GM18520 (cell line): ENCODE data around the gene FRAS1.
"Not testable (repeated sequence)": the region's sequence is repeated elsewhere in the genome, so short reads cannot be mapped to it uniquely, and the experiment has no call there.

Experiments
- ATAC-seq: cut with Tn5 transposase; IDR thresholded peaks from one replicate; pipeline ENCODE4 v1.9.1; 2021; ENCODE audit not compliant: unreplicated experiment

Gene FRAS1

GRCh38 chr4:78268597-78268996, 211.5 kb downstream of the FRAS1 start:
- ATAC-seq = no peak

DNA sequence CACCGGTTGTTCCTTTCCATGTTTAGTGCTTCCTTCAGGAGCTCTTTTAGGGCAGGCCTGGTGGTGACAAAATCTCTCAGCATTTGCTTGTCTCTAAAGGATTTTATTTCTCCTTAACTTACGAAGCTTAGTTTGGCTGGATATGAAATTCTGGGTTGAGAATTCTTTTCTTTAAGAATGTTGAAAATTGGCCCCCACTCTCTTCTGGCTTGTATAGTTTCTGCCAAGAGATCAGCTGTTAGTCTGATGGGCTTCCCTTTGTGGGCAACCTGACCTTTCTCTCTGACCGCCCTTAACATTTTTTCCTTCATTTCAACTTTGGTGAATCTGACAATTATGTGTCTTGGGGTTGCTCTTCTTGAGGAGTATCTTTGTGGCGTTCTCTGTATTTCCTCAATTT, 218.3 kb downstream of the FRAS1 start:
- ATAC-seq = not testable (repeated sequence)

GRCh38 chr4:78286281-78286680, 229.2 kb downstream of the FRAS1 start:
- ATAC-seq = no peak

- no peak for ATAC-seq
These were observed 231.2 kb downstream of the FRAS1 start for GRCh38 chr4:78288327-78288726.

DNA sequence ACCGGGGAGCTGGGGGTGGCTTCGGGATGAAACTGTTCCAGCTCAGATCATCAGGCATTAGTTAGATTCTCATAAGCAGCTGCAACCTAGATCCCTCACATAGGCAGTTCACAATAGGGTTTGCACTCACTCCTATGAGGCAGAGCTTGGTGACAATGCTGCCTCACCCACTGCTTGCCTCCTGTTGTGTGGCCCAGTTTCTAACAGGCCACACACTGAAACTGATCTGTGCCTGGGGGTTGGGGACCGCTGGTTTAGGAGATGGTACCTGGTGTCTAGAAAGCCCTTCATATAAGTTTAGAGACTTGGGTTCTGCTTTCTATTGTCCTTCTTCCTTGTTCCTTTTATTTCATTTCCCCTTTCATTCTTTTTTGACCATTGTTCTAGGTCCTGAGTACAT, 234.2 kb downstream of the FRAS1 start:
- ATAC-seq = no peak

DNA sequence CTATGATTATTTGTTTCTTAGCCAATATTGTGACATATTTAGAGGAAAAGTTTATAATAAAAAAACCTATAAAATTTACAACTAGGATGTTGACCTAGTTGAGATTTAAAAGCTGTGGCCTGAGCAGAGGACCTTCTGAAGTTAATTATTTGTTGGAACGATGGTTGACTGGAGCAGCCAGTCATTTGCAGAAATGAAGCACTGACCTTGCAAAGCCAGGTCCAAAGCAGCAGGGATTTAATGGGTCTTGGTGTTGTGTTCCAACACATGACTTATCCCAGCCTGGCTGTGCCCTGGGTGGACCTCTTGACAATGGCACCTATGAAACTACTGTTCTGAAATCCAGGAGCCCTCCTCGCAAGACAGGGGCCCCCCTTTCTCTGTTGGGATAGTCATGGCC, 235.2 kb downstream of the FRAS1 start:
- ATAC-seq = no peak

- no peak for ATAC-seq
These were observed 235.7 kb downstream of the FRAS1 start for GRCh38 chr4:78292856-78293255.

- no peak for ATAC-seq
These were observed 236.2 kb downstream of the FRAS1 start for GRCh38 chr4:78293348-78293747.

DNA sequence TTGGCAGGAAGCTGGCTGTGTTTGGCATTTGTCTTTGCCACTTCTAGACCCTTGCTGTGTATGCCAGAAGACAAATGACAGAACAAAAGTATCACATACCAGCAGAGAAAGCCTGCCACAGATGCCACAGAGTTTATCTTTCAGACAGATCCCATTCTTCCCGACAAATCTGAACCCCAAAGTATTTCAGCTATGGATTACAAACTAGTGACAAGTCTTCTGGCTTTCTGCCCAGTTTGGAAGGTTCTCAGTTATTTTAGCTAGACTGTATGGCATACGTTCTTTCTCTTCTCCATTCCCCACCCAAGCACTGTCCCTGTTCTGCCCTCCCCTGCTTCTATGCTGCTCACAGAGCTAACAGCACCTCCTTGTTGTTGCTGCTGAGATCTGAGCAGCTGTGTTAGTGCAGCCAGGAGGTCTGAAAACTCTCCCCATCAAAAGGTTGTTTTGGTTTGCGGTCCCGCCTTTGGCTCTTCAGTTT, 236.7 kb downstream of the FRAS1 start:
- no peak for ATAC-seq

DNA sequence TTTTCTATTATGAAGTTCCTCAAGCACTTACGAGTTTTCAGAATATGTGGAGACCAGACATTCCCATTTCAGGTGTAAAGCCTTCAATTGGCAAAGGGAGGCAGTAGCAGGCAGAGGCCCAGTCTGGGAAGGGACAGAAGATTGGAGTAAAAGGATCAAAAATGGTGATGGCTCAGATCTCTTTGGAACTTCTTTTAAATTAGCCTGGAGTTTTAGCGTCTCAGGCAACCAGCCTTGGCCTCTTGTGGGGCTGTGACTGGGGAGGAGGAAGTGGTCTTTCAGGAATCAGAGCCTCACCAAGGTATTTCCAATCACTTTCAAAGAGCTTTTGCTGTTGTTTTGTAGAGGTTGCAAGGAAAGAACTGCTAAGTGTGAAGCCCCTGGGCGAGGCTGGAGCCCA, 239.1 kb downstream of the FRAS1 start:
- ATAC-seq = no peak

- ATAC-seq = no peak
These were observed 240.1 kb downstream of the FRAS1 start for GRCh38 chr4:78297116-78297800.

DNA sequence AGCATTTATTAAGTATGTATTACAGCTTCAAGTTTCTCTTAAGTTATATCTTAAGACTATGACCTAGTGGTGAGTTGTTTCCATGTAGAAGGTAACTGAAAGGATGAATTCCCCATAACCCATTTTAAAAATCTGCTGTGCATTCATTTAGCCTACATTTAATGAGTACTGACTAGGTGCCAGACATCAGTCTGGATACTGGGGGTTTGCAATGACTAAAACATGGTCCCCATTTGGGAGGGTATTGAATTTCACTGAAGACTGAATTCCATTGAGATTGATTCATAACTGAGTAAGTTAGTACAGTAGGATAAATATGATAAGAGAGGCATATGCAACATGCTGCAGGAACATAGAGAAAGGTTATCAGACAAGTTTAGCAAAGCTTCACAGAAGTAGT, 241.5 kb downstream of the FRAS1 start:
- ATAC-seq = no peak

- ATAC-seq = no peak
These were observed 242.4 kb downstream of the FRAS1 start for GRCh38 chr4:78299565-78299972.

DNA sequence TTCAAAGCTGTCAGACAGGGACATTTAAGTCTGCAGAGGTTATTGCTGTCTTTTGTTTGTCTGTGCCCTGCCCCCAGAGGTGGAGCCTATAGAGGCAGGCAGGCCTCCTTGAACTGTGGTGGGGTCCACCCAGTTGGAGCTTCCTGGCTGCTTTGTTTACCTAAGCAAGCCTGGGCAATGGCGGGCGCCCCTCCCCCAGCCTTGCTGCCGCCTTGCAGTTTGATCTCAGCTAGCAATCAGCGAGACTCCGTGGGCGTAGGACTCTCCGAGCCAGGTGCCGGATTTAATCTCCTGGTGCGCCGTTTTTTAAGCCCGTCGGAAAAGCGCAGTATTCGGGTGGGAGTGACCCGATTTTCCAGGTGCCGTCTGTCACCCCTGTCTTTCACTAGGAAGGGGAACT, 250.1 kb downstream of the FRAS1 start:
- not testable (repeated sequence) for ATAC-seq

DNA sequence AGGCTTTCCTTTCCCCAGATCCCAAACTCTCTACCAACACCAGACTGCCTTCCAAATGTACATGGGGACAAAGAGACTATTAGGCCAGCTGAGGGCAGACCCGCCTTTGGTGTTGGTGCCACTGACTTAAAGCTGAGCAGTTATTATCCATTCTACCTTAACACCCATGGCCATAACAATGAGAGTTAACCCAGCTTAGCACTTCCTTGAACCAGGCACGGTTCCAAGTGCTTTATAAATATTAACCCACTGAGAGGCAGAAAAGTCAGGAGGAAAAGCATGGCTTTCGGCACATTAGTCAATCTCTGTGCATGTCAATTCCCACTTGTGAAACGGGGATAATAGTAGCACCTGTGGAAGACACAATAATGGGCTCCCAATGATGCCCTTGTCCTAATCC, 251.4 kb downstream of the FRAS1 start:
- ATAC-seq = no peak

DNA sequence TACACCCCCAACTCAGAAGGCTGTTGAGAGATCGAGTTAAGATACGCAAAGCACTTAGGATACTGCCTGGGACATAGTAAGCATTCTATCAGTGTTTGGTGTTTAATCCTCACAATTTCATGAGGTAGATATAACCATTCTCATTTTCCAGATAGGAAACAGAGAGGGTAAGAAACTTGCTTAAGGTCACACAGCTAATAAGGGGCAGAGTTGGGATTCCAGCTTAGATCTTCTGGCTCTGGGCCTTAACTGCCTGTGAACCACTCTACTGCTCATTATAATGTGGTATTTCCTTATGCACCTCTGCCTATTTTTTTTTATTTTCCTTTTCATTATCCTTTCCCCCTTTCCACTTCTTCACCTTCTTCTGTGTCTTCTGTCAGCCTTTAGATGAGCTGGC, 252.2 kb downstream of the FRAS1 start:
- ATAC-seq = no peak

DNA sequence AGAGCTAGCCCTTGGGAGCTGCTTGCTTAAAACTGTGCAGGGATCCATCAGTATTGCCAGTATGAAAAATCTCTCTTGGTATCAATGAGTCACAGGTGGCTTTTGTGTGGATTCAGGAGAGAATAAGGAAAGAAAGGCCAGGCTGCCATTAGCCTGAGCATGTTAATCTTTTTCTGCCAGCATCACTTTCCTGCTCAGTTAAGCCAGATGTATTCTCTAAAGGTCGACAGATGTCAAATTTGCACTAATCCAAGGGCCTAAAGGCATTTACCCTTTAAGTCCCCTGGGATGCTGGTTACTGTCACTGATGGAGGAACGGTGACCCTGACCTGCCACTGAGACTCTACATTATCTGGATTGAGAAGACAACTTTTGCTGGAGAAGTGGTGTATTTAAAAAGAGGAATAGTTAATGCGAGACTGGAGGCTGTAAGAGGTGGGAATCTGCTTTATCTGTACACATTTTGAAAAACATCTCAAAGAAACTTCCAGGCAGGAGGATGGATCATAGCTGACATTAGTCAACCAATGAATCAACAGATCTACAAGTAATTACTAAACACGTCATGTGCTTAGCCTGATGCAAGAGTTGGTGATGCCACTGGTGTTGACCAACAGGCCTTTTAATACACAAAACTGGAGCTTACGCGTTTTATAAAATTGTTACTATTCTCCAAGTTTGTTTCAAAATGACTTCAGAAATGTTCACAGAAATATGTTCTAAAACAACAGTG, 253.1 kb downstream of the FRAS1 start:
- no peak for ATAC-seq

- no peak for ATAC-seq
These were observed 253.6 kb downstream of the FRAS1 start for GRCh38 chr4:78310740-78311115.

- no peak for ATAC-seq
These were observed 254.2 kb downstream of the FRAS1 start for GRCh38 chr4:78311306-78311705.

- ATAC-seq = no peak
These were observed 256.0 kb downstream of the FRAS1 start for GRCh38 chr4:78312989-78313753.

- no peak for ATAC-seq
These were observed 256.6 kb downstream of the FRAS1 start for GRCh38 chr4:78313754-78314120.

DNA sequence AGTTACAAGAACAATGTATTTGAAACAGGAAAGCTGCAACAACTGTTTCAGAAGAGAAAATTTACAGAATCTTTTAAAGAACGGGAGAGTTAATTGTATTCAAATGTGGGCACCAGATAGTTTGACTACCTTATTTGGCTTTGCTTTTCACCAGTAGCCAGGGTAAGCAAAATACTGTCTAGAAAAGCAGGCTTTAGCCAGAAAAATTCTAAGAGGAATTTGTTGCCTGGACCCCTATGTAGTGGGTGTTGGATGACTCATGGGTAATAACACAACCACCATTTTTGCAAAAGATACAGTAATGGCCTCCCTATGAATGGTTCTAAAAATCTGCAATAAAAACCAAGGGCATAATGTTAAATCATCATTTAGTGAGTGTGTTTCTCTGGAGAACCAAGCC, 261.0 kb downstream of the FRAS1 start:
- no peak for ATAC-seq
